Keratinocyte (primary cell): Measurements from ENCODE around the gene PILRB. TPM values are rescaled to one million over a fixed set of nuclear protein-coding genes. Genes with fewer than 3 reads are reported as not detected.

Source experiments
- DNase-seq: peaks from one replicate; pipeline ENCODE4 v3.0.0-alpha.2; 2011; ENCODE audit warnings: low read depth, missing footprints, low spot score
- FAIRE-seq: peaks from 2 replicates; lab custom pipeline; 2011; peaks lifted over from hg19 to GRCh38; lab: Jason Lieb, UNC
- H2AFZ ChIP-seq: 2 replicates; pipeline ENCODE4 v1.6.0; 2012; ENCODE audit warnings: low read length, control low read depth, inconsistent platforms; ENCODE audit not compliant: control insufficient read depth
- H3K27ac ChIP-seq: 2 replicates; pipeline ENCODE4 v1.5.1; 2011; ENCODE audit warnings: low read length; ENCODE audit not compliant: control insufficient read depth, insufficient read depth
- H3K27me3 ChIP-seq: 3 replicates; pipeline ENCODE4 v1.6.0; 2011; ENCODE audit warnings: low read length; ENCODE audit not compliant: control insufficient read depth, insufficient read depth; ENCODE audit errors: extremely low read depth
- H3K36me3 ChIP-seq, 2 experiments: 2 replicates in 1 of 2; 3 replicates in 1 of 2; pipeline ENCODE4 v1.5.1; 2011; ENCODE audit warnings: low read length in 2 of 2, mild to moderate bottlenecking in 1 of 2; ENCODE audit not compliant: control insufficient read depth in 2 of 2, insufficient read depth in 2 of 2; ENCODE audit errors: extremely low read depth in 1 of 2
- H3K4me1 ChIP-seq: 3 replicates; pipeline ENCODE4 v1.5.1; 2011; ENCODE audit warnings: low read length; ENCODE audit not compliant: control insufficient read depth, insufficient read depth; ENCODE audit errors: extremely low read depth
- H3K4me2 ChIP-seq: 3 replicates; pipeline ENCODE4 v1.6.0; 2011; ENCODE audit warnings: low read depth, low read length; ENCODE audit not compliant: control insufficient read depth, insufficient read depth; ENCODE audit errors: extremely low read depth
- H3K4me3 ChIP-seq, 3 experiments: fragments of 200-600 bp in 1 of 3; sonication (generic) in 1 of 3; 2 replicates in 2 of 3; 3 replicates in 1 of 3; pipeline ENCODE4 v1.5.1; 2011 to 2016; ENCODE audit warnings: low read length in 3 of 3, mild to moderate bottlenecking in 3 of 3, control low read depth in 2 of 3, inconsistent platforms in 1 of 3, low read depth in 1 of 3, mixed read lengths in 1 of 3, mixed run types in 1 of 3, moderate library complexity in 1 of 3; ENCODE audit not compliant: control insufficient read depth in 2 of 3, insufficient read depth in 2 of 3; ENCODE audit errors: extremely low read depth in 1 of 3
- H3K79me2 ChIP-seq: 2 replicates; pipeline ENCODE4 v1.6.0; 2012; ENCODE audit warnings: low read length; ENCODE audit not compliant: control insufficient read depth, insufficient read depth
- H3K9ac ChIP-seq: 3 replicates; pipeline ENCODE4 v1.6.0; 2011; ENCODE audit warnings: low read length; ENCODE audit not compliant: control insufficient read depth, insufficient read depth; ENCODE audit errors: extremely low read depth
- H3K9me1 ChIP-seq: 3 replicates; pipeline ENCODE4 v1.6.0; 2011; ENCODE audit warnings: low read length; ENCODE audit not compliant: control insufficient read depth, insufficient read depth; ENCODE audit errors: extremely low read depth
- H3K9me3 ChIP-seq: 2 replicates; pipeline ENCODE4 v1.5.1; 2012; ENCODE audit warnings: low read depth, low read length; ENCODE audit not compliant: control insufficient read depth
- H4K20me1 ChIP-seq: 3 replicates; pipeline ENCODE4 v1.6.0; 2011; ENCODE audit warnings: low read length; ENCODE audit not compliant: control insufficient read depth, insufficient read depth; ENCODE audit errors: extremely low read depth
- EZH2 ChIP-seq: IDR thresholded peaks from one replicate; pipeline ENCODE4 v1.6.1; 2012; ENCODE audit warnings: inconsistent platforms, mild to moderate bottlenecking, low read length, moderate library complexity
- dilution Hi-C: fragments of 300-500 bp; cut with MboI; formaldehyde crosslinking; loops from one replicate; pipeline ENCODE4 v1.7.0; 2020; ENCODE audit warnings: low sequenced_read_pairs; ENCODE audit not compliant: extremely low pct_ligation_motif_present
- polyA plus RNA-seq, 5 experiments: library from polyadenylated mRNA; depleted of rRNA in 3 of 5; stranded (reverse) in 3 of 5; stranded (forward) in 1 of 5; unstranded in 1 of 5; fragments of >200 nt; gene quantifications; 1 replicate in 1 of 5; 2 replicates in 3 of 5; 3 replicates in 1 of 5; pipeline versions ENCODE4 v1.2.1 to v1.2.3, GENCODE V29; 2011 to 2012; ENCODE audit warnings: missing spikeins in 2 of 5, low read depth in 1 of 5, low replicate concordance in 1 of 5
- TF ChIP-seq, protein P1 (sequence below), 3 experiments: IDR thresholded peaks in 1 of 3; conservative IDR thresholded peaks in 1 of 3; optimal IDR thresholded peaks in 1 of 3; 2 replicates in 2 of 3; 3 replicates in 1 of 3; pipeline versions ENCODE3 to v1.5.1; 2011; ENCODE audit warnings: low read length in 3 of 3, mild to moderate bottlenecking in 3 of 3, moderate library complexity in 2 of 3, control low read depth in 1 of 3, inconsistent platforms in 1 of 3; ENCODE audit not compliant: insufficient read depth in 2 of 3; ENCODE audit errors: extremely low read depth in 1 of 3

Gene PILRB
- polyA plus RNA-seq, 1 donor (not counting 4 experiments of a cell fraction or from before 2014, with no cell fraction given): 16.5 TPM

DNA sequence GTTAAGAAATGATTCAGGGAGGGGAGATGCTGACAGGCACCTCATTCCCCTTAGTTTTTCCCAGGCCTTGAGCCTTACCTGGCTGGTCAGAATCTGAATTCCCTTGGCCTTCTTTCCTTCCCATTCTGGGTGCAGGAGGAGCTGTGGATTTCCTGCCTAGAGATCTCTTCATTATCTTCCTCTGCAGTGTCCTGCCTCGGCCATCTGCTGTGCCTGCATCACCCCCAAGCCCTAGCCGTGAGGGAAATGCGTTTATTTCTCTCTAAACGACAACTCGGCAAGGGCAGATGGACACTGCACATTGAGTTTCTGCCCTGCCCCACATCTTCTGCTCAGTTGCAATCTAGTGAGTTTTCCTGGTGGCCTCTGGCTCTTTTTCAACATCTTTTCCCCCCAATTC, 43.9 kb downstream of the PILRB start:
- H3K27me3 ChIP-seq: peaks cover 12% of the 10 kb centered on the region
- no peak overlapping the region for H2AFZ ChIP-seq

DNA sequence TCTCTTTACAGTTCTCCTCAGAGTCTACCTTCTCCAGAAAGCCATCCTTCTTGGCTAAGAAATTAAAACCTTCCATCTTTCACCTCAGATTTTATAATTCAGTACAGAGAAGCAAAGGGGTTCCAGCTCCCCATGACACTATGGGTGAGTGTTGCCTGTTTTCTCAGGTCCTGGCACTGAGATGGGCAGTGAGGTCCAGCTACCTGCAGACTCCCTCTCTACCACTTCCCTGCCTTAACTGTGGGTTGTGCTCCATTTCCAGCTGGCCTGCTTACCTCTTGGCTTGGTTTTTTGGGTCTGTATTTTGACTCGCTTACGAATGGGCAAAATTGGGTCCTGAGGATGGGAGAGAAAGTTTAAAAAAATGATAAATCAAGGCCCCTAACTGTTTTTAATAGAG, 44.3 kb downstream of the PILRB start:
- no peaks in the 10 kb centered on the region for H3K9me3 ChIP-seq
- no peaks in the 10 kb centered on the region for H3K9me1 ChIP-seq
- dilution Hi-C loops: no loop called here
- no peak overlapping the region for H3K4me2 ChIP-seq
- no peaks in the 10 kb centered on the region for H3K36me3 ChIP-seq
- FAIRE-seq (no peak), DNase-seq (no peak)
- no peak overlapping the region for H3K27ac ChIP-seq
- no peak overlapping the region for H2AFZ ChIP-seq
- H3K9ac ChIP-seq: no peak overlapping the region
- peaks cover 12% of the 10 kb centered on the region for H3K27me3 ChIP-seq
- H3K79me2 ChIP-seq: no peaks in the 10 kb centered on the region
- H3K4me1 ChIP-seq: peaks cover 4% of the 10 kb centered on the region
- H3K4me3 ChIP-seq: no peak overlapping the region
- H4K20me1 ChIP-seq: no peaks in the 10 kb centered on the region
- TF ChIP-seq, protein P1, sequence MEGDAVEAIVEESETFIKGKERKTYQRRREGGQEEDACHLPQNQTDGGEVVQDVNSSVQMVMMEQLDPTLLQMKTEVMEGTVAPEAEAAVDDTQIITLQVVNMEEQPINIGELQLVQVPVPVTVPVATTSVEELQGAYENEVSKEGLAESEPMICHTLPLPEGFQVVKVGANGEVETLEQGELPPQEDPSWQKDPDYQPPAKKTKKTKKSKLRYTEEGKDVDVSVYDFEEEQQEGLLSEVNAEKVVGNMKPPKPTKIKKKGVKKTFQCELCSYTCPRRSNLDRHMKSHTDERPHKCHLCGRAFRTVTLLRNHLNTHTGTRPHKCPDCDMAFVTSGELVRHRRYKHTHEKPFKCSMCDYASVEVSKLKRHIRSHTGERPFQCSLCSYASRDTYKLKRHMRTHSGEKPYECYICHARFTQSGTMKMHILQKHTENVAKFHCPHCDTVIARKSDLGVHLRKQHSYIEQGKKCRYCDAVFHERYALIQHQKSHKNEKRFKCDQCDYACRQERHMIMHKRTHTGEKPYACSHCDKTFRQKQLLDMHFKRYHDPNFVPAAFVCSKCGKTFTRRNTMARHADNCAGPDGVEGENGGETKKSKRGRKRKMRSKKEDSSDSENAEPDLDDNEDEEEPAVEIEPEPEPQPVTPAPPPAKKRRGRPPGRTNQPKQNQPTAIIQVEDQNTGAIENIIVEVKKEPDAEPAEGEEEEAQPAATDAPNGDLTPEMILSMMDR (optimal IDR thresholded peaks at IDR 0.05 in 1 of 3, IDR thresholded peaks at IDR 0.05 in 1 of 3, conservative IDR thresholded peaks at IDR 0.05 in 1 of 3; ENCODE audit: extremely low read depth in 1 of 3, insufficient read depth in 2 of 3, low read length in 3 of 3): no peak
- no peak for TF ChIP-seq EZH2

More for the DNA sequence above, 43.9 kb downstream of the PILRB start:
- H3K36me3 ChIP-seq: no peaks in the 10 kb centered on the region
- no peaks in the 10 kb centered on the region for H3K79me2 ChIP-seq
- DNase-seq (no peak), FAIRE-seq (no peak)
- no peaks in the 10 kb centered on the region for H4K20me1 ChIP-seq
- no peak overlapping the region for H3K4me2 ChIP-seq
- H3K9ac ChIP-seq: no peak overlapping the region
- TF ChIP-seq, protein P1 (optimal IDR thresholded peaks at IDR 0.05 in 1 of 3, IDR thresholded peaks at IDR 0.05 in 1 of 3, conservative IDR thresholded peaks at IDR 0.05 in 1 of 3; ENCODE audit: extremely low read depth in 1 of 3, insufficient read depth in 2 of 3, low read length in 3 of 3): no peak
- no peak for TF ChIP-seq EZH2
- H3K9me3 ChIP-seq: no peaks in the 10 kb centered on the region
- H3K4me3 ChIP-seq: no peak overlapping the region
- dilution Hi-C loops: no loop called here
- no peaks in the 10 kb centered on the region for H3K9me1 ChIP-seq
- no peak overlapping the region for H3K27ac ChIP-seq
- no peaks in the 10 kb centered on the region for H3K4me1 ChIP-seq
